HEK293T (cell line): ENCODE measurements around the gene FSTL4.

Experiments used
- ARNT ChIP-seq: fragments of 450-650 bp; IDR thresholded peaks from 2 replicates; pipeline ENCODE4 v1.6.1; 2017; ENCODE audit warnings: mild to moderate bottlenecking
- BHLHE40 ChIP-seq: fragments of 450-650 bp; IDR thresholded peaks from 2 replicates; pipeline ENCODE4 v1.6.1; 2016; ENCODE audit warnings: mild to moderate bottlenecking, moderate library complexity, borderline replicate concordance
- CTBP1 ChIP-seq: fragments of 450-650 bp; IDR thresholded peaks from 2 replicates; pipeline ENCODE4 v1.6.1; 2016; ENCODE audit warnings: borderline replicate concordance
- FOXK2 ChIP-seq: fragments of 450-650 bp; IDR thresholded peaks from 2 replicates; pipeline ENCODE4 v1.6.1; 2016; ENCODE audit warnings: mild to moderate bottlenecking
- FOXM1 ChIP-seq: fragments of 450-650 bp; IDR thresholded peaks from 2 replicates; pipeline ENCODE4 v1.6.1; 2017; ENCODE audit warnings: mild to moderate bottlenecking, borderline replicate concordance
- HDGF ChIP-seq: fragments of 450-650 bp; IDR thresholded peaks from 2 replicates; pipeline ENCODE4 v1.6.1; 2017; ENCODE audit warnings: antibody characterized with exemption, borderline replicate concordance
- LEF1 ChIP-seq: fragments of 450-650 bp; IDR thresholded peaks from 2 replicates; pipeline ENCODE4 v1.6.1; 2017; ENCODE audit warnings: mild to moderate bottlenecking, borderline replicate concordance
- NFRKB ChIP-seq: fragments of 450-650 bp; IDR thresholded peaks from 2 replicates; pipeline ENCODE4 v1.6.1; 2016; ENCODE audit warnings: mild to moderate bottlenecking, moderate library complexity
- SP1 ChIP-seq: fragments of 450-650 bp; IDR thresholded peaks from 2 replicates; pipeline ENCODE4 v1.6.1; 2017
- SUZ12 ChIP-seq: fragments of 450-650 bp; IDR thresholded peaks from 2 replicates; pipeline ENCODE4 v1.6.1; 2016; ENCODE audit warnings: mild to moderate bottlenecking
- TARDBP ChIP-seq: fragments of 450-650 bp; IDR thresholded peaks from 2 replicates; pipeline ENCODE4 v1.6.1; 2016

DNA sequence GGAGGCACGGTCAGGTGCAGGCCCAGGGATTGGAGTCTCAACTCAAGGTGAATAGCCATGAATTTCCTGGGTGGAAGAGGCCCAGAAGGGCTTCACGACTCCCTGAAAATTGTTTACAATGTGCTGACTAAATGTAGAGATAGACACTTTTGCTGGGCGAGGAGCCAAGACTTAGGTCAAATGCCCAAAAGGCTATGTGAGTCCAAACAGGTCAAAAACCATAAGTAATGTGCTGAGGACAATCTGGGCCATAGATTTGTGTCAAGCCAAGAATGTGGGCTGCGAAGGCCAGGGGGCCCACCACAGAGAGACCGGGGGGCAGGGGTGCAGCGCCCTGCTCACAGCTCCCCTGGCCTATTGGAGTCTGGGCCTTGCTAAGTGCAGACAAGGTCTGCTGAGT is 362.7 kb downstream of the FSTL4 start:
- TF ChIP-seq SUZ12: no peak
- TF ChIP-seq FOXK2: no peak
- no peak for TF ChIP-seq HDGF
- TF ChIP-seq LEF1: no peak
- no peak for TF ChIP-seq CTBP1
- TF ChIP-seq FOXM1: no peak
- no peak for TF ChIP-seq NFRKB
- TF ChIP-seq BHLHE40: no peak
- TF ChIP-seq SP1: no peak
- TF ChIP-seq ARNT: no peak
- TF ChIP-seq TARDBP: no peak
